Breast epithelium (tissue), 4 donors: ENCODE results near the gene KCND3. TPM values are rescaled to one million over a fixed set of nuclear protein-coding genes. Genes with fewer than 3 reads are reported as not detected.

Source experiments
- DNase-seq, 2 donors: peaks; one replicate each; pipeline ENCODE4 v3.0.0-alpha.2; 2019; ENCODE audit warnings: low spot score in 2 of 2
- H3K27ac ChIP-seq, 2 donors: fragments of 200-600 bp; sonication (generic) in 1 of 2; one replicate each; pipeline ENCODE4 v1.5.1; 2016 to 2019; ENCODE audit warnings: mild to moderate bottlenecking in 1 of 2
- H3K27me3 ChIP-seq, 2 donors: fragments of 200-600 bp; sonication (generic) in 1 of 2; one replicate each; pipeline versions ENCODE4 v1.5.1 to v1.6.0; 2017 to 2019; ENCODE audit warnings: control low read depth in 1 of 2, mild to moderate bottlenecking in 1 of 2
- H3K36me3 ChIP-seq: fragments of 200-600 bp; one replicate; pipeline ENCODE4 v1.5.1; 2019
- H3K4me1 ChIP-seq, 2 donors: fragments of 200-600 bp; sonication (generic); one replicate each; pipeline ENCODE4 v1.5.1; 2016 to 2019; ENCODE audit warnings: control low read depth in 1 of 2
- H3K4me3 ChIP-seq, 3 donors: fragments of 200-600 bp; sonication (generic); 1 replicate in 2 of 3; 2 replicates in 1 of 3; pipeline ENCODE4 v1.5.1; 2016 to 2019; ENCODE audit warnings: mild to moderate bottlenecking in 3 of 3, moderate library complexity in 2 of 3
- H3K9me3 ChIP-seq, 2 donors: fragments of 200-600 bp; sonication (generic) in 1 of 2; one replicate each; pipeline ENCODE4 v1.5.1; 2016 to 2019; ENCODE audit warnings: control low read depth in 1 of 2
- POLR2A ChIP-seq: fragments of 450-650 bp; IDR thresholded peaks from one replicate; pipeline ENCODE4 v1.6.1; 2016; ENCODE audit warnings: antibody characterized with exemption, mild to moderate bottlenecking, moderate library complexity
- POLR2AphosphoS5 ChIP-seq, 3 donors: sonication (generic); formaldehyde crosslinking; IDR thresholded peaks; one replicate each; pipeline ENCODE4 v1.6.1; 2017; ENCODE audit warnings: antibody characterized with exemption in 3 of 3
- intact Hi-C: fragments of 100-400 bp; cut with DNase I; formaldehyde crosslinking; loops from one replicate; pipeline ENCODE4 v1.15.1; 2023; ENCODE audit warnings: low total_unique reads
- total RNA-seq, 3 donors: library from RNA; depleted of rRNA; stranded (reverse); fragments of >200 nt; gene quantifications; one replicate each; pipeline ENCODE4 v1.1.0, GENCODE V29; 2016
- TF ChIP-seq, protein P1 (sequence below), 3 donors: fragments of 450-650 bp; IDR thresholded peaks; one replicate each; pipeline ENCODE4 v1.5.1; 2016 to 2017; ENCODE audit warnings: antibody characterized with exemption in 3 of 3, mild to moderate bottlenecking in 3 of 3, moderate library complexity in 3 of 3

The KCND3 gene
- total RNA-seq, 3 donors from 2014 or later: 5.9 to 10.2 (median 6.7) TPM

DNA sequence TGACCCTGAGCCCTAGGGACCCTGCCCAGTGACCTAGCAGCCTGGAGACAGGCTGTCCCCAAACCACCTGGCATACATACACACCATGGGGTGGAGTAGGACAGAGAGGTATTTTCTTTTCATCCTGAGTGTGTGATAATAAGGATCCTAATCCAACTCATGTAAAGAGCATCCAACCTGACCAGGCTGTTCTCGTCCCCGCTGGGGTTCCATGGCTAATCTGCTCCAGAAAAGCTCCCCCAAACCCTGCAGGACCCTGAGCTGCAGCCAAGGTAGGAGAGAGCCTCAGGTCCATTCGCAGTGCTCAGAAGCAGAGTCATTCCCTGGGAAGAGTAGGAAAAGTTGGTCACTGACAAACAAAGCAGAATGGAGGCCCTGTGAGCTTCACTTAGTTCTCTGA lies 31.4 kb downstream of the KCND3 start:
- H3K4me1 ChIP-seq: no peaks in the 10 kb centered on the region
- intact Hi-C loops: no loop called here
- TF ChIP-seq, protein P1, sequence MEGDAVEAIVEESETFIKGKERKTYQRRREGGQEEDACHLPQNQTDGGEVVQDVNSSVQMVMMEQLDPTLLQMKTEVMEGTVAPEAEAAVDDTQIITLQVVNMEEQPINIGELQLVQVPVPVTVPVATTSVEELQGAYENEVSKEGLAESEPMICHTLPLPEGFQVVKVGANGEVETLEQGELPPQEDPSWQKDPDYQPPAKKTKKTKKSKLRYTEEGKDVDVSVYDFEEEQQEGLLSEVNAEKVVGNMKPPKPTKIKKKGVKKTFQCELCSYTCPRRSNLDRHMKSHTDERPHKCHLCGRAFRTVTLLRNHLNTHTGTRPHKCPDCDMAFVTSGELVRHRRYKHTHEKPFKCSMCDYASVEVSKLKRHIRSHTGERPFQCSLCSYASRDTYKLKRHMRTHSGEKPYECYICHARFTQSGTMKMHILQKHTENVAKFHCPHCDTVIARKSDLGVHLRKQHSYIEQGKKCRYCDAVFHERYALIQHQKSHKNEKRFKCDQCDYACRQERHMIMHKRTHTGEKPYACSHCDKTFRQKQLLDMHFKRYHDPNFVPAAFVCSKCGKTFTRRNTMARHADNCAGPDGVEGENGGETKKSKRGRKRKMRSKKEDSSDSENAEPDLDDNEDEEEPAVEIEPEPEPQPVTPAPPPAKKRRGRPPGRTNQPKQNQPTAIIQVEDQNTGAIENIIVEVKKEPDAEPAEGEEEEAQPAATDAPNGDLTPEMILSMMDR (IDR thresholded peaks at IDR 0.05): no peak
- no peak for TF ChIP-seq POLR2A
- no peak for TF ChIP-seq POLR2AphosphoS5 (IDR thresholded peaks at IDR 0.05)
- no peak for DNase-seq
- no peak overlapping the region for H3K27ac ChIP-seq
- H3K4me3 ChIP-seq: no peak overlapping the region
- no peaks in the 10 kb centered on the region for H3K27me3 ChIP-seq
- H3K36me3 ChIP-seq: no peaks in the 10 kb centered on the region
- H3K9me3 ChIP-seq: no peaks in the 10 kb centered on the region

DNA sequence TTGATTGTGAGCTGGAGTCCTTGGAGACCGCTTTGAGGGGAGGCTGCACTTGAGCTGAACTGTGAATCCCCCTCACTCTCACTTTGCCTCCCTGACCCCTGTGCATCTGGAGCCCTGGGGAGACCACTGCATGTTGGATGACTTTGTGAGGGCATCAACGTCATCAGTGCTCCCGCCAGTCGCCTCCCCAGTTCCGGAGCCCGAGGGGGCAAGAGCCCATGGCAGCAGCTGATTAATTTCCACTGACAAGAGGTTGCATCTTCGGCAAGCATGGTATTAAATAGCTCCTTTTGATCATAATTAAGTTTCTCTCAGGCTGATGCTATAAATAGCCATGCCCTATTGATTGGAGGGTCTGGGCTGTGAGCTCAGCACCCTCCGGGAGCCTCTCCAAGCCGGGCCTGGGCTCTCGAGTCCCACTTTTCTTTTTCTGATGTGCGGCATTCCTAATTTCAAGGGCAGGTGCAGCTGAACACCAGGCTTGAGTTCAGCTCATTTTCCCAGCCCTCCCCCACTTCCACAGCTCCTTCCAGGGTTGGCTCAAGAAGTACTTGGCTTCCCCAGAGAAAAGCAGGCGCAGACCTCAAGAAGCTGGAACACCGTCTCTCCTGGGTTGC lies 33.2 kb downstream of the KCND3 start:
- Histone ChIP-seq H3K4me1 (no peaks in the 10 kb centered on the region), H3K4me3 (no peak overlapping the region), H3K27me3 (no peaks in the 10 kb centered on the region), H3K36me3 (no peaks in the 10 kb centered on the region), H3K27ac (no peak overlapping the region), H3K9me3 (no peaks in the 10 kb centered on the region)
- DNase-seq: no peak
- intact Hi-C loops: no loop called here
- TF ChIP-seq POLR2AphosphoS5 (IDR thresholded peaks at IDR 0.05): no peak
- no peak for TF ChIP-seq POLR2A
- TF ChIP-seq, protein P1 (IDR thresholded peaks at IDR 0.05): no peak

DNA sequence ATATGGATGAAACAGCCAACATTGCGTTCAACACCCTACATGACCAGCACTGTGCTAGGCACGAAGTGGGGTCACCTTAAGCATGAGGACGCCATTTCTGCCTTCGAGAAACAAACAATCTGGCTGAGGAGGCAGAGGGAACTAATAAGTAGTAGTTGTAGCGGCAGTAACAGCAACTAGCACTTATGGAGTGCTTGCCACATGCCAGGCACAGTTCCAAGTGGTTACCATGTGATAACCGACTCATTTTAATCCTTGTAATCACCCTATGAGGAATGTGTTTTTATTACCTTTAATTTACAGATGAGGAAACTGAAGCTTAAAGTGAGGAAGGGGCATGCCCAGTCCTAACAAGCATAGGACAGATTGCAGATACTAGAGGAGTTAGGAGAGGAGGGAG lies 33.7 kb downstream of the KCND3 start:
- H3K4me3 ChIP-seq: no peak overlapping the region
- H3K27ac ChIP-seq: no peak overlapping the region
- H3K4me1 ChIP-seq: no peaks in the 10 kb centered on the region
- intact Hi-C loops: no loop called here
- no peak for TF ChIP-seq POLR2AphosphoS5 (IDR thresholded peaks at IDR 0.05)
- TF ChIP-seq, protein P1 (IDR thresholded peaks at IDR 0.05): no peak
- TF ChIP-seq POLR2A: no peak
- no peaks in the 10 kb centered on the region for H3K9me3 ChIP-seq
- no peak for DNase-seq
- no peaks in the 10 kb centered on the region for H3K36me3 ChIP-seq
- no peaks in the 10 kb centered on the region for H3K27me3 ChIP-seq

DNA sequence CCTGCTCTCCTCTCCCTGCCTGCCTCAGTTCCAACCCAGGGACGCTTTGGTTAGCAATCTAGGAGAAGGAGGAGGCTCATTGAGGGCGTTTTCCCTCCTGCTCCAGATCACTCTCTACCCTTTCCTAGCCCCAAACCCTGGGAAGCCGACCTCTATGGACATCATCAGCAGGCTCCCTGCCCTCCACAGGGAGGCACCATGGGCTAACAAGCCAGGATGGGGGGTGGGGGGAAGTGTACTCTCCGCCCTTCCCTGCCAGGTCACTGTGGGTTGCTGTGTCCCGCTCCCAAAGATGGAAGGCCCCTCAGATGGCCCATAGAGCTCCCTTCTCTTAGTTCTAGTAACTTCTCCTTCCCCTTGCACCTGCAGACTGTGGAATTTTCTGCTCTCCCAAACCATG lies 35.7 kb downstream of the KCND3 start:
- H3K27ac ChIP-seq: no peak overlapping the region
- TF ChIP-seq POLR2A (no peak), POLR2AphosphoS5 (IDR thresholded peaks at IDR 0.05) (no peak)
- TF ChIP-seq, protein P1 (IDR thresholded peaks at IDR 0.05): no peak
- H3K27me3 ChIP-seq: no peaks in the 10 kb centered on the region
- DNase-seq: no peak
- H3K9me3 ChIP-seq: no peaks in the 10 kb centered on the region
- no peaks in the 10 kb centered on the region for H3K4me1 ChIP-seq
- intact Hi-C loops: no loop called here
- no peak overlapping the region for H3K4me3 ChIP-seq
- no peaks in the 10 kb centered on the region for H3K36me3 ChIP-seq

DNA sequence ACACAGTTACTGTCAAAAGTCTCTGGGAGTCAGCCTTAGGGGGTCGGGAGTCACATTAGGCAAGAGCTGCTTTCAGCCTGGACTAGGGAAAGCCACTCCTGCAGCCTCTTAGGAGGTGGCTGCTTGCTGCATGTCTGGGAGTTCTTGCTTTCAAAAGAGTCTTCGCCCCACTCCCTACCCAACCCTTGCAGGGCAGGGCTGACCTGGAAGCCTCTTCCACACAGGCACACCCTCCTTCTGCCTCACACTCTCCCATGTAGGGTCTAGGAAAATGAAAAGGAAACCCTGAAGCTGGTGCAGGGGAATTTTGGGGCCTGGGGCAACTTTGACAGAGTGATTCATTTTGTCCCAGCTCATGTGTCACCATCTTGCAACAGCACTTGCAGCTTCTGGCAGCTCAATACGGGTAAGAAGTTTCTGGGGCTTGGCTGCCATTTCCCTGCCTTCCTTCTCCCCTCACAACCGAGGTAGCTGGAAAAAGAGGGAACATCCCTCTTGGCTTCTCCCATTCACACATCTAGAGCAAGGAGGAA lies 37.3 kb downstream of the KCND3 start:
- Histone ChIP-seq H3K36me3 (no peaks in the 10 kb centered on the region), H3K27me3 (no peaks in the 10 kb centered on the region), H3K27ac (no peak overlapping the region), H3K4me3 (no peak overlapping the region), H3K9me3 (no peaks in the 10 kb centered on the region), H3K4me1 (no peaks in the 10 kb centered on the region)
- TF ChIP-seq, protein P1 (IDR thresholded peaks at IDR 0.05): no peak
- TF ChIP-seq POLR2AphosphoS5 (IDR thresholded peaks at IDR 0.05) (no peak), POLR2A (no peak)
- intact Hi-C loops: no loop called here
- no peak for DNase-seq
